H9 (cell line): ENCODE data around the gene GALNT10. TPM values are rescaled to one million over a fixed set of nuclear protein-coding genes. Genes with fewer than 3 reads are reported as not detected.

Experiments used
- DNase-seq: peaks from one replicate; pipeline ENCODE4 v3.0.0-alpha.2; 2017
- H2AFZ ChIP-seq: one replicate; pipeline ENCODE4 v1.6.1; 2013; ENCODE audit warnings: mild to moderate bottlenecking, low read length, control low read depth, moderate library complexity
- H2AK5ac ChIP-seq: 2 replicates; pipeline ENCODE4 v1.6.1; 2013; ENCODE audit warnings: low read length, control low read depth, mixed read lengths; ENCODE audit not compliant: insufficient read length
- H2BK120ac ChIP-seq: one replicate; pipeline ENCODE4 v1.6.1; 2013; ENCODE audit warnings: low read depth, mild to moderate bottlenecking, low read length, control low read depth, inconsistent platforms; ENCODE audit not compliant: poor library complexity, severe bottlenecking
- H2BK12ac ChIP-seq: 2 replicates; pipeline ENCODE4 v1.6.1; 2013; ENCODE audit warnings: low read length, control low read depth, mixed read lengths, low read depth; ENCODE audit not compliant: insufficient read length
- H2BK15ac ChIP-seq: 2 replicates; pipeline ENCODE4 v1.6.1; 2013; ENCODE audit warnings: low read depth, low read length, control low read depth
- H2BK20ac ChIP-seq: one replicate; pipeline ENCODE4 v1.6.1; 2013; ENCODE audit warnings: low read depth, mild to moderate bottlenecking, low read length, control low read depth, inconsistent platforms; ENCODE audit not compliant: poor library complexity, severe bottlenecking
- H2BK5ac ChIP-seq: 2 replicates; pipeline ENCODE4 v1.6.1; 2013; ENCODE audit warnings: low read length, control low read depth, mixed read lengths; ENCODE audit not compliant: insufficient read length
- H3K14ac ChIP-seq: 2 replicates; pipeline ENCODE4 v1.6.1; 2013; ENCODE audit warnings: low read length, control low read depth; ENCODE audit not compliant: insufficient read depth
- H3K18ac ChIP-seq: 2 replicates; pipeline ENCODE4 v1.6.1; 2013; ENCODE audit warnings: low read depth, mild to moderate bottlenecking, mixed read lengths, low read length, control low read depth; ENCODE audit not compliant: insufficient read length
- H3K23ac ChIP-seq: 2 replicates; pipeline ENCODE4 v1.6.1; 2013; ENCODE audit warnings: low read length, control low read depth, mixed read lengths, low read depth; ENCODE audit not compliant: insufficient read length
- H3K23me2 ChIP-seq: 2 replicates; pipeline ENCODE4 v1.6.1; 2013; ENCODE audit warnings: low read depth, mild to moderate bottlenecking, mixed read lengths, low read length, control low read depth; ENCODE audit not compliant: insufficient read length, poor library complexity, severe bottlenecking
- H3K27ac ChIP-seq: 2 replicates; pipeline ENCODE4 v1.5.1; 2013; ENCODE audit warnings: low read length, control low read depth, mixed read lengths, low read depth; ENCODE audit not compliant: insufficient read length
- H3K27me3 ChIP-seq: 2 replicates; pipeline ENCODE4 v1.6.1; 2013; ENCODE audit warnings: low read length, control low read depth, inconsistent platforms; ENCODE audit not compliant: insufficient read depth
- H3K4ac ChIP-seq: 2 replicates; pipeline ENCODE4 v1.6.1; 2013; ENCODE audit warnings: low read depth, mild to moderate bottlenecking, control low read depth, inconsistent platforms, low read length, moderate library complexity
- H3K4me1 ChIP-seq: 2 replicates; pipeline ENCODE4 v1.6.1; 2013; ENCODE audit warnings: low read length, control low read depth, inconsistent platforms; ENCODE audit not compliant: insufficient read depth
- H3K4me2 ChIP-seq: 2 replicates; pipeline ENCODE4 v1.6.1; 2013; ENCODE audit warnings: low read length, control low read depth, mixed read lengths; ENCODE audit not compliant: insufficient read length, insufficient read depth
- H3K56ac ChIP-seq: 2 replicates; pipeline ENCODE4 v1.6.1; 2013; ENCODE audit warnings: low read depth, mild to moderate bottlenecking, mixed read lengths, low read length, control low read depth; ENCODE audit not compliant: insufficient read length
- H3K79me1 ChIP-seq: 2 replicates; pipeline ENCODE4 v1.6.1; 2013; ENCODE audit warnings: low read depth, mild to moderate bottlenecking, moderate library complexity, low read length, control low read depth, inconsistent platforms; ENCODE audit not compliant: insufficient read depth, poor library complexity, severe bottlenecking
- H3K79me2 ChIP-seq: 2 replicates; pipeline ENCODE4 v1.6.1; 2013; ENCODE audit warnings: low read length, control low read depth, inconsistent platforms; ENCODE audit not compliant: insufficient read depth
- H3K9ac ChIP-seq: 2 replicates; pipeline ENCODE4 v1.6.1; 2013; ENCODE audit warnings: low read length, control low read depth, mixed read lengths; ENCODE audit not compliant: insufficient read length; ENCODE audit errors: extremely low read depth
- H3K9me3 ChIP-seq: one replicate; pipeline ENCODE4 v1.6.1; 2013; ENCODE audit warnings: low read depth, low read length, inconsistent platforms; ENCODE audit not compliant: control insufficient read depth
- H3T11ph ChIP-seq: one replicate; pipeline ENCODE4 v1.6.1; 2013; ENCODE audit warnings: mild to moderate bottlenecking, low read length, control low read depth, inconsistent platforms
- H4K20me1 ChIP-seq: one replicate; pipeline ENCODE4 v1.6.1; 2013; ENCODE audit not compliant: control insufficient read depth, insufficient read length, insufficient read depth
- H4K5ac ChIP-seq: 2 replicates; pipeline ENCODE4 v1.6.1; 2013; ENCODE audit warnings: low read depth, mild to moderate bottlenecking, mixed read lengths, low read length, control low read depth; ENCODE audit not compliant: insufficient read length
- H4K8ac ChIP-seq: replicated peaks from 2 replicates; pipeline ENCODE4 v1.6.1; 2013; ENCODE audit warnings: low read length, control low read depth, mixed read lengths, low read depth; ENCODE audit not compliant: insufficient read length
- H4K91ac ChIP-seq: 2 replicates; pipeline ENCODE4 v1.6.1; 2013; ENCODE audit warnings: low read depth, mild to moderate bottlenecking, moderate library complexity, mixed read lengths, low read length, control low read depth; ENCODE audit not compliant: insufficient read length
- H3K27ac Mint-ChIP-seq, 3 experiments: 2 replicates in 2 of 3; 3 replicates in 1 of 3; pipeline ENCODE4 v1.8.0; 2020 to 2021; ENCODE audit warnings: mixed read lengths in 3 of 3, mild to moderate bottlenecking in 1 of 3, moderate library complexity in 1 of 3
- H3K27me3 Mint-ChIP-seq: 2 replicates; pipeline ENCODE4 v1.8.0; 2021; ENCODE audit warnings: low read depth, mild to moderate bottlenecking, moderate library complexity, mixed read lengths
- H3K36me3 Mint-ChIP-seq, 3 experiments: 2 replicates in 2 of 3; 3 replicates in 1 of 3; pipeline ENCODE4 v1.8.0; 2020 to 2021; ENCODE audit warnings: low read depth in 3 of 3, mixed read lengths in 3 of 3; ENCODE audit not compliant: insufficient read depth in 1 of 3
- H3K4me1 Mint-ChIP-seq, 2 experiments: 2 replicates each; pipeline ENCODE4 v1.8.0; 2020; ENCODE audit warnings: mixed read lengths in 2 of 2
- H3K4me3 Mint-ChIP-seq, 2 experiments: 2 replicates in 1 of 2; 3 replicates in 1 of 2; pipeline ENCODE4 v1.8.0; 2020 to 2021; ENCODE audit warnings: mild to moderate bottlenecking in 2 of 2, mixed read lengths in 2 of 2, moderate library complexity in 1 of 2
- H3K9me3 Mint-ChIP-seq, 2 experiments: 2 replicates in 1 of 2; 3 replicates in 1 of 2; pipeline ENCODE4 v1.8.0; 2020; ENCODE audit warnings: mild to moderate bottlenecking in 2 of 2, mixed read lengths in 2 of 2, moderate library complexity in 1 of 2
- CTCF ChIP-seq: fragments of 200-600 bp; sonication (generic); conservative IDR thresholded peaks from 3 replicates; pipeline ENCODE4 v1.8.0; 2021; ENCODE audit warnings: antibody characterized with exemption, mild to moderate bottlenecking
- WGBS: extraction: QIAGEN DNeasy Blood & Tissue Kit; methylation state at CpG from one replicate; pipeline ENCODE4 v1.1.7; 2013; ENCODE audit warnings: missing lambda C conversion rate, low lambda C conversion rate, mixed read lengths; ENCODE audit not compliant: insufficient read length; ENCODE audit errors: extremely low coverage; 5-methylcytosine and 5-hydroxymethylcytosine counted together
- total RNA-seq: library from RNA; stranded (reverse); gene quantifications from 2 replicates; pipeline ENCODE4 v1.2.1, GENCODE V29; 2021

The GALNT10 gene
- total RNA-seq, 1 experiment from 2014 or later = 15.4 TPM

GRCh38 chr5:154442801-154443200 is 252.3 kb downstream of the GALNT10 start:
- Histone ChIP-seq H3K79me2 (no peaks in the 10 kb centered on the region), H3K23ac (no peak overlapping the region), H2AFZ (no peak overlapping the region), H3K79me1 (no peaks in the 10 kb centered on the region), H2AK5ac (no peak overlapping the region), H2BK12ac (no peak overlapping the region), H3K27me3 (no peaks in the 10 kb centered on the region), H4K5ac (no peak overlapping the region), H2BK15ac (no peak overlapping the region), H3K18ac (no peak overlapping the region), H4K91ac (no peak overlapping the region), H3K9ac (no peak overlapping the region), H3K4ac (no peak overlapping the region), H3K4me1 (no peaks in the 10 kb centered on the region), H2BK20ac (no peak overlapping the region), H4K20me1 (no peaks in the 10 kb centered on the region), H2BK120ac (no peak overlapping the region), H3K27ac (no peak overlapping the region), H3K14ac (no peak overlapping the region), H3K23me2 (peaks cover 13% of the 10 kb centered on the region), H3K9me3 (no peaks in the 10 kb centered on the region), H2BK5ac (no peak overlapping the region), H3K56ac (no peak overlapping the region), H3K4me2 (no peak overlapping the region), H3T11ph (no peak overlapping the region), H4K8ac (no peak overlapping the region)
- Mint-ChIP-seq H3K27ac (no peak overlapping the region), H3K4me3 (no peak overlapping the region), H3K9me3 (no peaks in the 10 kb centered on the region; a peak in 2 of 5 replicates), H3K4me1 (peaks cover 12 to 17% of the 10 kb centered on the region in 2 experiments), H3K36me3 (peaks cover 8 to 34% (median 22%) of the 10 kb centered on the region in 3 experiments; a peak in 6 of 7 replicates), H3K27me3 (peaks cover 3% of the 10 kb centered on the region; the same call in 1 of the 2 replicates)
- no CpG with 5 or more reads among the region's 1 CpG for WGBS
- no peak for TF ChIP-seq CTCF
- no peak for DNase-seq
